Islet precursor cell (in vitro differentiated cells): ENCODE data around the gene RGL2.
"Not testable (repeated sequence)": the region's sequence is repeated elsewhere in the genome, so short reads cannot be mapped to it uniquely, and the experiment has no call there.

ENCODE experiments used
- DNase-seq: peaks from one replicate; pipeline ENCODE4 v3.0.0-alpha.2; 2018

The RGL2 gene, protein sequence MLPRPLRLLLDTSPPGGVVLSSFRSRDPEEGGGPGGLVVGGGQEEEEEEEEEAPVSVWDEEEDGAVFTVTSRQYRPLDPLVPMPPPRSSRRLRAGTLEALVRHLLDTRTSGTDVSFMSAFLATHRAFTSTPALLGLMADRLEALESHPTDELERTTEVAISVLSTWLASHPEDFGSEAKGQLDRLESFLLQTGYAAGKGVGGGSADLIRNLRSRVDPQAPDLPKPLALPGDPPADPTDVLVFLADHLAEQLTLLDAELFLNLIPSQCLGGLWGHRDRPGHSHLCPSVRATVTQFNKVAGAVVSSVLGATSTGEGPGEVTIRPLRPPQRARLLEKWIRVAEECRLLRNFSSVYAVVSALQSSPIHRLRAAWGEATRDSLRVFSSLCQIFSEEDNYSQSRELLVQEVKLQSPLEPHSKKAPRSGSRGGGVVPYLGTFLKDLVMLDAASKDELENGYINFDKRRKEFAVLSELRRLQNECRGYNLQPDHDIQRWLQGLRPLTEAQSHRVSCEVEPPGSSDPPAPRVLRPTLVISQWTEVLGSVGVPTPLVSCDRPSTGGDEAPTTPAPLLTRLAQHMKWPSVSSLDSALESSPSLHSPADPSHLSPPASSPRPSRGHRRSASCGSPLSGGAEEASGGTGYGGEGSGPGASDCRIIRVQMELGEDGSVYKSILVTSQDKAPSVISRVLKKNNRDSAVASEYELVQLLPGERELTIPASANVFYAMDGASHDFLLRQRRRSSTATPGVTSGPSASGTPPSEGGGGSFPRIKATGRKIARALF

DNA sequence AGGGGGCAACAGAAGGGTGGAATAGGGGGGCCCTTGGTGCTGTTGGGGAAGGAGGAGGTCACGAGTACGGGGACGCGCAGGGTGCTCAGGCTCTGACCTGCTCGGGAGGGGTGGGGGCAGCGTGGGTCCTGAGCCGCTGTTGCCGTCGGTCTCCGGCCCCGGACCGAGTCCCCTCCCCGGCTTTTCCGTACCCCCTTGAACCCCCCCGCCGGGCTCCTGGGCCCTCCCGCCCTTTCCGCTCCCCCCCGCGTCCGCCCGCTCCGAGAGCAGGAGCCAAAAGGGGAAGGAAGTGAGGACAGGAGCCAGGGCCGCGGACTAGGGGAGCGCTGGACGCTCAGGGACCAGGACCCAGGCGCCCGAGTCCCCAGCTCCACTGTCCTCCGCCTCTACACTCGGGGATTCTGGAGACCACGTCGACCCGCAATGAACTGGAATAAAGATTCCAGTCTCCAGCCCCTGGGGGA lies at the start of gene RGL2:
Gene RGL2, minus strand, starts transcription at position 170 of the 464 bp plus-strand sequence. CDS start 332 bp downstream, outside the sequence.
- DNase-seq, result peak; percentile 55

DNA sequence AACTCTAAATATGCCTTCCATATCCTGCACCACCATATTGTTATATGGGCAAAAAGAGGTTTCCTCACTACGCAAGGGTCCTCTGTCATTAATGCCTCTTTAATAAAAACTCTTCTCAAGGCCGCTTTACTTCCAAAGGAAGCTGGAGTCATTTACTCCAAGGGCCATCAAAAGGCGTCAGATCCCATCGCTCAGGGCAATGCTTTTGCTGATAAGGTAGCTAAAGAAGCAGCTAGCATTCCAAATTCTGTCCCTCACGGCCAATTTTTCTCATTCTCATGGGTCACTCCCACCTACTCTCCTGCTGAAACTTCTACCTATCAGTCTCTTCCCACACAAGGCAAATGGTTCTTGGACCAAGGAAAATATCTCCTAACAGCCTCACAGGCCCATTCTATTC lies 49.1 kb upstream of the RGL2 start:
- no peak for DNase-seq

DNA sequence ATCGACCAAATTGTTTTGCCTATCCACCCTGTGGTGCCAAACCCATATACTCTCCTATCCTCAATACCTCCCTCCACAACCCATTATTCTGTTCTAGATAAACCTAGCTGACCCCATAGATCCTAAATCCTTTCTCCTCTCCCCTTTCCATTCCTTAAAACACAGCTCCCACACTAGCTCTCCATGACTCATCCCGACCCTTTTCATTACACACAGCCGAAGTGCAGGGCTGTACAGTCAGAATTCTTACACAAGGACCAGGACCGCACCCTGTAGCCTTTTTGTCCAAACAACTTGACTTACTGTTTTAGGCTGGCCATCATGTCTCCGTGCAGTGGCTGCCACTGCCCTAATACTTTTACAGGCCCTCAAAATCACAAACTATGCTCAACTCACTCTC lies 48.2 kb upstream of the RGL2 start:
- not testable (repeated sequence) for DNase-seq

DNA sequence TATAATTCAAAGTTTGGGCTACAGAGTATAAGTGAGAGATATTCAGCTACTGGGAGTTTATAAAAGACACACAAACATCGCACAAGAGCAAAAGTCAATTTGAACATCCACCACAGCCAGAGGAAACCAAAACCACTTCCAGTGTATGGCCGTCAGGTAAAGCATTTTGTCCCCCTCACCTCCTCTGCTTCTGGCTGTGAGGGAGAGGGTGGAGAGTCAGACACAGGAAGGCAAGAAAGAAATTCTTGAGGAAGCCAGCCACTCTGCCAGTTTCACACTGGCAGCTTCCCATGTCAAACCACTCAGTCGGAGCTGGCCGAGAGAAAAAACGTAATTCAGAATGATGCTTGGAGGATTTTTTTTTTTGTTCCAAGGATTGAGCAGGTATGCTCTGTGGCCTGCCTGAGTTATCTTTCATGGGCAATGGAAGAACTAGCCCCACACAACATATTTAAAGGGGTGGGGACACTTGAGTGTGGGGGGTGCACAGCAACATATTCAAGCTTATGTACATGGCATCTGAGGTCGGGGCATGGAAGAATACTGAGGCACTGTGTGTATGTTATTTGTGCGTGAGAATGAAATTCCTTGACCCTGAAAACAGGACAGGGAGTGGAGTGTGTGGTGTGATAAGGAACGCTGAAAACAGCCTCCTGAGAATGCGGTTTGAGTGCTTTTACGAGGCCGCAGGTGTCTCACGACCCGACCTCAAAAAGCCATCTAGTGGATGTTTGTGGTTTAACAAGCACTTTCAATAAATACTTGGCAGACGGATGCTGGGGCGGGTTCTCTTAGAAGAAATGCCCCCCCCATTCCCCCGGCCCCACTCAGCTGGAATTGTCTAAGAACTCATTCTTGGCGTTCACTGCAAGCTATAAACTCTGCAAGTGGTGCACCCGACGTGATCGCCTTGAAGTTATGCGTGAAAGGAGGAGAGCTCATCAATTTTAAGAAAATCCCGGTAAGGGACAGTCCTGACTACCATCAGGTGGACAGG lies 46.3 kb upstream of the RGL2 start:
- peak; percentile 93 for DNase-seq

DNA sequence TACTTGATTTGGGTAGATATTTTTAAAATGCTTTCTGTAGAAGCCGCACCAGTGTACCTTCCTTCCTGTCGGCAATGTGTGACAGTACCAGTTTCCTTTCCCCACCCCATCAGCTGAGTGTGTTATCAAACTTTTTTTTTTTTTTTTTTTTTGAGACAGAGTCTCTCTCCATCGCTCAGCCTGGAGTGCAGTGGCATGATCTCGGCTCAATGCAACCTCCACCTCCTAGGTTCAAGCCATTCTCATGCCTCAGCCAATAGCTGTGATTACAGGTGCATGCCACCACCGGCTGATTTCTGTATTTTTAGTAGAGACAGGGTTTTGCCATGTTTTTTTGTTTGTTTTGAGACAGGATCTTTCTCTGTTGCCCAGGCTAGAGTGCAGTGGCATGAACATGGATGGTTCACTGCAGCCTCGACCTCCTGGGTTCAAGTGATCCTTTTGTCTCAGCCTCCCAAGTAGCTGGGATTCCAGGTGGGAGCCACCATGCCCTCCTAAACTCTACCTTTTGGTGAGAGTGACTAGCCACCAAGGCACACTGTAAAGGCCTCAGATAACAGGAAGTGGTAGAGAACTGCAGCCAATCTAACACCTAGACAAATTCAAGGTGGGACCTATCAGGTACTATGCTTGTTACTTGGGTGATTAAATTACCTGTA lies 45.3 kb upstream of the RGL2 start:
- DNase-seq, result no peak

DNA sequence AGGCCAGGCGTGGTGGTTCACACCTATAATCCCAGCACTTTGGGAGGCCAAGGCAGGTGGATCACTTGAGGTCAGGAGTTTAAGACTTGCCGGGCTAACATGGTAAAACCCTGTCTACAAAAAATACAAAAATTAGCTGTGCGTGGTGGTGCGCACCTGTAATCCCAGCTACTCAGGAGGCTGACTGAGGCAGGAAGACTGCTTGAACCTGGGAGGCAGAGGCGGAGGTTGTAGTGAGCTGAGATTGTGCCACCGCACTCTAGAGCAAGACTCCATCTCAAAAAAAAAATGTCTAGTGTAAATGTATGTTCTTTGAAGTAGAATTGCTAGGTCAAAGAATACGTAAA lies 44.8 kb upstream of the RGL2 start:
- not testable (repeated sequence) for DNase-seq

DNA sequence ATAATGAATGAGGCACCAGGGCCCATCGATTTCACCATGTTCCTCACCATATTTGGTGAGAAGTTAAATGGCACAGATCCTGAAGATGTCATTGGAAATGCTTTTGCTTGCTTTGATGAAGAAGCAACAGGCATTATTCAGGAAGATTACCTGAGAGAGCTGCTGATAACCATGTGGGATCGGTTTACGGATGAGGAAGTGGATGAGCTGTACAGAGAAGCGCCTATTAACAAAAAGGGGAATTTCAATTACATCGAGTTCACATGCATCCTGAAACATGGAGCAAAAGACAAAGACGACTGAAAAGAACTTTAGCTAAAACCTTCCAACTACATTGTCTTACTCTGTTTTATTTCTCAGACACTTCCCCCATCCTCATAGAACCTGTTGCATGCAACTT lies 40.5 kb upstream of the RGL2 start:
- no peak for DNase-seq

DNA sequence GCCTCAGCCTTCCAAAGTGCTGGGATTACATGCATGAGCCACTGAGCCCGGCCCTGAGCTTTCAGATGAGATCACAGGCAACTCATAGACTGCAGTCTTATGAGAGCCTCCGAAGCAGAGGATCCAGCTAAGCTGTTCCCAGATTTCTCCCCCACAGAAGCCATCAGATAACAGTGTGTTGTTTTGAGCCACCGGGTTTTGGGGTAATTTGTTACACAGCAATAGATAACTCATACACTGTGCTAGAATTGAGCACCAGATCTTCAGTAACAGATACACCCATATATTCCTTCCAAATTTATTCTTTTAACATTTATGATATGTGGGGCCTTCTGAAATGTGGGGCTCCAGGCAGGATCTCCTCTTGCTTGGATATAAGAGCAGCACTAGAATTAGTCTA lies 37.8 kb upstream of the RGL2 start:
- no peak for DNase-seq

DNA sequence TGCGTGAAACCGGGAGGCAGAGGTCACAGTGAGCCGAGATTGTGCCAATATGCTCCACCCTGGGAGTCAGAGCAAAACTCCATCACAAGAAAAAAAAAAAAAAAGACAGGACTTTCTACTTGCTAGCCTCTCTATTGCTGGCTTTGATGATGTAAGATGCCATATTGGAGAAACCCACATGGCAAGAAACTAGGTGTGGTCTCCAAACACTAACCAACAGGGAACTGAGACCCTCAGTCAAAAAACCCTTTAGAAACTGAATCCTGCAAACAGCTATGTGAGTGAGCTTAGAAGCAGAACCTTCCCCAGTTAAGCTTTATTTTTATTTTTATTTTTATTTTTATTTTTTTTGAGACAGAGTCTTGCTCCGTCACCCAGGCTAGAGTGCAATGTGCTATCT lies 37.2 kb upstream of the RGL2 start:
- DNase-seq, result no peak

DNA sequence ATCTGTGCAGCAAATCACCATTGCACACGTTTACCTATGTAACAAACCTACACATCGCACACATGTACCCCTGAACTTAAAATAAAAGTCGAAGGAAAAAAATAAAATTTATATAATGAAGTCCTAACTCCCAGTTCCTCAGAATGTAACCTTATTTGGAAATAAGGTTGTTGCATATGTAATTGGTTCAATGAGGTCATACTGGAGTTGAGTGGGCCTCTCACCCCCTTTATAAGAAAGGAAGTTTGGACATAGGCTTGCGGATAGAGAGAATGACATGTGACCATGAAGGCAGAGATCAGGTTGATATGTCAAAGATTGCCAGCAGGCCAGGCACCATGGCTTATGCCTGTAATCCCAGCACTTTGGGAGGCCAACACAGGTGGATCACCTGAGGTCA lies 34.9 kb upstream of the RGL2 start:
- DNase-seq, result no peak

DNA sequence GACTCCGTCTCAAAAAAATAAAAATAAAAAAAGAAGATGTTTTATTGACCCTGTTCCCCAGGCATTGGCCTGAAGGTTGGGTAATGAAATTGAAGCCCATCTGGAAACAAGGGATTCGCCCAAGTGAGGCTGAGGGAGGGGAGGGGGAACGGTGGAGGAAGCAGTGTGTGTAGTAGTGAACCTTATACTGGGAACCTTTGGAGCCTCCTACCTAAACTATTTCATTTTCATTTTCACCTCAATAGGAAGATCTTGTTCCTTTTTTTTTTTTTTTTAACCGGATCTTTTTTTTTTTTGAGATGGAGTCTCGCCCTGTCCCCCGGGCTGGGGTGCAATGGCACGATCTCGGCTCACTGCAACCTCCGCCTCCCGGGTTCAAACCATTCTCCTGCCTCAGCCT lies 32.0 kb upstream of the RGL2 start:
- DNase-seq, result no peak

DNA sequence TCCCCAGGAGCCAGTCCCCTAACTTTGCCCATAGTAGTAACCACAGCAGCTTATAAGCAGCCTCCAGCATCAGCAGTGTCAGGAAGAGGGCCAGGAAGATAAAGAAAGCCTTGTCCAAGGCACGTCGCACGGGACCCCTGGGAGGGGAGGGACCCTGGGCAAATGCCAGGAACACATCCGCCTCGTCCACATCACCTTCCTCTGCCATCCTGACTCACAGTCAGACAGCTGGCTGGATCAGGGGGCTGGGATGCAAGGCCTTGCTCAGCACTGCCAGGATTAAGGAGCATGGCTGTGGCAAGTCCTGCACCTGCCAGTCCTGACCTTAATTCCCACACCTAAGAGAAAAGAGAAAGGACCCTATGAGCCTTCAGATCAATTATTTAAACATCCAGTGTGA lies 30.3 kb upstream of the RGL2 start:
- no peak for DNase-seq

DNA sequence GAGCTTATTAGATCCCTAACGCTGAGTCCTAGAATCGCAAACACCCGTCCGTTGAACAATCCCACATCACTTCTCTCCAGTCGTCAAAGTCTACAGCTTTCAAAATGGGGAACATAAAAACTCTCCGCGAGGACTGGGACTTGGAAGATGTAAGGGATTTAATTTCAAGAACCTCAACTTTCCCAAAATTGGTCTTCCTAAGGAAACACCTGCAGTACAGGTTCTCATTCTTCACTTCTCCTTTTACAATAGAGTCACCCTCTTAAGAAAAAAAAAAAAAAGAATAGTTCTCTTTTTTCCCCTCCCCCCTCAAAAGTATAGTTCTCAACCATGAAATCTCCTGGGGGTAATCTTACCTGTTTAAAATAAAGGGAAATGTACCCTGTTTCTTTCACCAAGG lies 25.4 kb upstream of the RGL2 start:
- no peak for DNase-seq

DNA sequence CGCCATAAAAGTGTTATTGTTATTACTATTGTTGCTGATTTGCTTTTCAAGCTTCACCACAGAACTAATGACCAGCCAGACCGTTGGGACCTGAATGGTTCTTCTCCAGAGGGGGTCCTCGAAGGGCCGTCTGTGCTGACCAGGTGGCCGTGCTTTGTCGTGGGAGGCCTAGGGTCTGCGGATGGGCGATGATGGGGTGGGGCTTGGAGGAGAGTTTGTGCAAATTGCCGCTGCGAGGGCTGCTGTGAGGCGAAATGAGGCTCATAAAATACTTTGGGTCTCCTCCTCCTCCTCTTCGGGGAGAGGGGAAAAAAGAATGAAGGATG lies 24.8 kb upstream of the RGL2 start:
- DNase-seq, result no peak

DNA sequence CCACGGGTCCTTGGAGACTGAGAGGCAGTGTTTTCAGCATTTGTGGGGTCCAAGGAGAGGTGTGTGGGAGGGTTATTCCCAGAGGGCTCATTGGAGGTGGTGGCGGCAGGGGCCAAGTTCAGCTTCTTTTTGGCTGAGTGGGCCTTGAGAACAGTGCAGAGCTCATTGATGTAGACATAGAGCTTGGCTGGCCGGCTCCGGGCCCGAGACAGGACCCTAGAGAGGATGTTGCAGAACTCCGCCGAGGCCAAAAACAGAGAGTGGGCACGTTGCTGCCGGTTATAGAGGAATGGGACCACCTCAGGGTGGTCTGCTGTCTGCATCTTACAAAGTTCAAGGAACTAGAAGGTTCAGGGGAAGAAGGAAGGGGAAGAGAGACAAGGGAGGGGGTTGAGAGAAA lies 22.5 kb upstream of the RGL2 start:
- DNase-seq, result no peak

DNA sequence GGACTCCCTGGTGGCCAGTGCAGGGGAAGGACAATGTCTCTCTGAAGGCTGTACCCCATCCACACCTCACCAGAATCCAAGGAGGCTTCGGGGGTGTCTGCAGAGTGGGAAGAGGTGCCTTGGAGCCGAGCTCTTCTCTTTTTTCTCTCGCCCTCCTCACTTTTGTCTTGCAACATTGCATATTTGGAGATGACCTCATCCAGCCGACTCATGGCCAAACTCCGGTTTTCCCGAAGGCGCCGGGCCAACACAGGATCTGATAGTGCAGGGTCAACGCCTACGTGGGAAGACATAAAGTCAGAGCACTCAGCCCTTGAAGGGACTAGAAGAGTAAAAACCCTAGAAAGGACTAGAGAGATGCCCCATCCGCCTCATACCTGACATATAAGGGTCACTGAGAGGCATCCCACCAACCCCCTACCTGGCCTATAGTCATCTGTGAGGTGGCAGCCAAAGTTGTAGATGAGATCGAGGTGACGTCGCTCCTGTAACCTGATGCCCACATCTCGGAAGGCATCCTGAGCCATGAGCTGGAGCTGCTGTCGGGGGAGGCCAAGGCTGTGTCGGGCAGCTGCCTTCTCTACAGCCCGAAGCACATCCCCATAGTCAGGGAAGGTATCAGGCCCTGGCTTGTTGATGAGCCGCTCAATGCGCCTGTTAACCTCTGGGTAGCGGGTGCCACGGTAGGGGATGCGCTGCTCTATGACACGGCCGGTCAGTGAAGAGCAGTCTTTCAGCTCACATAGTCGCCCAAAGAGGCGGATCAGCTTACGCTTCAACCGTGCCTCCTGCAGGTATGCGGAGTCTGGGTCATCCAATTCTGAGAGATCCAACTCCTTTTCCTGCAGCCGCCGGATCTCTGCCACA lies 21.8 kb upstream of the RGL2 start:
- no peak for DNase-seq

DNA sequence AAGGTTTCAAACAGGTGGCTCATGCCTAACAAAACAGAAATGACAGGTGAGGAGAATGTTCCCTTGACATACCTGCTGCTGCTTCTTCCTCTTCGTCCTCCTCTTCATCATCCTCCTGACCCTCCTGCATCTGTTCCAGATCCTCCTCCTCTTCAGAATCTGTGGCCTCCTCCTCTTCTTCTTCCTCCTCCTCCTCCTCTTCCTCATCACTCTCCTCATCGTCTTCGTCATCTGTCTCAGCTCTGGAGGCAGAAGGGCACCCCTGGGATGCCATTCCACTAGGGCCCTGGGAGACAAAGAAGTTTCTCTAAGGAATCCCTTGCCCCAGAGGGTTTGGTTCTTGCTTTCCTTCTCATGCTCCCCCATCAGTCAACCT lies 21.2 kb upstream of the RGL2 start:
- no peak for DNase-seq

DNA sequence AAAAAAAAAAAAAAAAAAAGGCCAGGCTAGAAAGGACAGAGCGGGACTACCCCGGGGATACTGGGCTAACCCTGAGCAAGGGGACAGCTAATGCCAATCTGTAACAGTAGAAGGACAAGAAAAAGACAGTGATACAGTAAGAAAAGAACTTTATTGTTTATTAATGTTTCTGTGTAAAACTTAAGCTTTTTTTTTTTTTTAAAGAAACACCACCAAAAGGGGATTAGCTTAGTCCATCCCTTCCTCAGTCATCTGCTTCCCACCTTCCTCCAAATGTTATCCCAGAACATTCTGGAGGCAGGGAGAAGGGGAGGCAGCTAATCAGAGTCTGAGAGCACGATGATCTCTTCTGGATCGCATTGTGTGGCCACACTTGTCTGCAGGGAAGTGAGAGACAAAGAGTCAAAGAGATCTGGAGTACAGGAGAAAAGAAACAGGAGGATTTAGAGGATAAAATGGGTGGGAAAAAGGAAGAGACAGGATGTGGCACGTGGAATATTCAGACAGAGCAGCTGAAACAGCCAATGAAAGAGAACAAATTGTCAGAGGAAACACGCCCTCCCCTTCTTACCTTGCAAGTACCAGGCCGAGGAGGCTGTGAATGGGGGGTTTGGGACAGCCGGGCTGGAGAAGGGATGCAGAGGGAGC lies 19.8 kb upstream of the RGL2 start:
- no peak for DNase-seq

DNA sequence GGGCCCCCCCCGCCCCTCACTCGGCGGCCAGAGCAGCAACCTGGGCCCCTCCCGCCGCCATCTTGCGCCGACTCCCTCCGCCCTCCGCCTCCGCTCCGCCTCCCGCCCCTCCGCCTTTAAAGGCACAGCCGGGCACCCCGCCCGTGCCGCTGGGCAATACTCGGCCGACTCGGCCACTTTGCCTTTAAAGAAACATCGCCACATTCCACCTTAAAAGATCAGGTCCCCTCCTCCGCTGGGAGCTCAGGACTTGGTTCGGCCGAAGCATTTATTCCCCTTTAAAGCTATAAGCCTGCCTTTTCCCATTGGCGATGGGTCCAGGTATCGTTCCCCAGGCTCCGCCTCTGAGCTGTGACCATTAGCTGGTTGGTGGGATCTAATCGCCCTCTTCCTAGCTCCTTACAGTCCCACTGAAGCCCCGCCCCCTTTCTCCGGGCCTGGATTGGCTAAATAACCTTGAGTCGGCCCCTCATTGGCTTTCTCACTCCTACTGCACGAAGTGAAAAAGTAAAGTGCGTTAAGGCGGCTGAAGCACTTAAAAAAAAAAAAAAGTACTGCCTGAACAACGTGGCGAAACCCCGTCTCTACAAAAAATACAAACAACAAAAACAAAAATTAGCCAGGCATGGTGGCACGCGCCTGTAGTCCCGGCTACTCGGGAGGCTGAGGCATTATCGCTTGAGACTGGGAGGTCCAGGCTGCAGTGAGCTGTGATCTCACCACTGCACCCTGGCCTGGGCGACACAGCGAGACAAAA lies 19.1 kb upstream of the RGL2 start, which contains the start of gene ZBTB22:
Gene ZBTB22, minus strand, starts transcription at position 76 of the 757 bp plus-strand sequence. CDS start 828 bp downstream, outside the sequence.
- DNase-seq, result peak; percentile 99

DNA sequence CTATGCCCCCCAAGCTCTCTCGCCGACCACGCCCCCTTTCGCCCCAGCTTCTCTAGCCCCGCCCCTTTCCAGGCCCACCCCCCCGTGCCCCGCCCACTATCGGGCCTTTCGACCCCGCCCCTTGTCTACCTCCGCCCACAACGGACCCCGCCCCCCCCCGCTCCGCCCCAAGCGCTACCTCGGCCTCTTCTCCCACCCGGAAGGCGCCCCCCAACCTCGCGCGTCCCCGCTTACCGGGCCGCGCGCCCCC lies 18.6 kb upstream of the RGL2 start:
- no peak for DNase-seq
